ENCODE results near the gene MYL3.

MYL3 gene

GRCh38 chr3:46865031-46865507, 1.8 kb upstream of the MYL3 start:
- no peak for DNase-seq (ENCODE audit: low read depth)

- DNase-seq (ENCODE audit: low read depth) = no peak
Measured at GRCh38 chr3:46864061-46864881, 1.0 kb upstream of the MYL3 start.

DNA sequence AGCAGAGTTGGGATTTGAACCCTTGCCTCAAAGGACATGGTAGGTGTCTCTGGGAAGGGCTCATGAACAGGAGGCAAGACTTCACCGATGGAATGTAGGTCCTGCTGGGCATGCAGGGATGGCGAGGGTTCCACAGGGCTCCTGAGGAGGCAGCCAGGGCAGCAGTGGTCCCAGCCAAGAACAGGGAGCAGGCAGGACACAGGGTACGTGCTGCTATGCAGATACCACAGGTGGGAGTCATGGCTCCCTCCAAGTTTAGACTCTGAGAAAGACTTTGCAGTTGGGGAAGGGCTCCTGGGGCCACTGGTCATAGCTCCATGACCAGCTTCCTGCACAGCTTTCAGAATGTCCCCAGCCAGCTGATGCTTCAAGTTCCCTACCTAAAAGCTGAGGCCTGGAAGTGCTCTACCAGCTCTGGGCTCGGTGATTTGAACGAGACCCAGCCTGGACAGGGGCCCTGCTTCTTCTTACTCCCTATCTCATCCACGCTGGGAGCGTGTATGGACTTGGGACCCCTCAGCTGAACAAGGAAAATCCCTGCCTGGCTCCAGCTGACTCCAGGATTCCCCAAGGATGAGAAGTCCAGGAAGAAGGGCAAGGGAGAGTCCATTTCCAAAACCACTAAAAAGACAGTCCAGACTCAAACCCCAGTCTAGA, 747 bp downstream of the MYL3 start:
- DNase-seq (ENCODE audit: low read depth) = no peak

DNA sequence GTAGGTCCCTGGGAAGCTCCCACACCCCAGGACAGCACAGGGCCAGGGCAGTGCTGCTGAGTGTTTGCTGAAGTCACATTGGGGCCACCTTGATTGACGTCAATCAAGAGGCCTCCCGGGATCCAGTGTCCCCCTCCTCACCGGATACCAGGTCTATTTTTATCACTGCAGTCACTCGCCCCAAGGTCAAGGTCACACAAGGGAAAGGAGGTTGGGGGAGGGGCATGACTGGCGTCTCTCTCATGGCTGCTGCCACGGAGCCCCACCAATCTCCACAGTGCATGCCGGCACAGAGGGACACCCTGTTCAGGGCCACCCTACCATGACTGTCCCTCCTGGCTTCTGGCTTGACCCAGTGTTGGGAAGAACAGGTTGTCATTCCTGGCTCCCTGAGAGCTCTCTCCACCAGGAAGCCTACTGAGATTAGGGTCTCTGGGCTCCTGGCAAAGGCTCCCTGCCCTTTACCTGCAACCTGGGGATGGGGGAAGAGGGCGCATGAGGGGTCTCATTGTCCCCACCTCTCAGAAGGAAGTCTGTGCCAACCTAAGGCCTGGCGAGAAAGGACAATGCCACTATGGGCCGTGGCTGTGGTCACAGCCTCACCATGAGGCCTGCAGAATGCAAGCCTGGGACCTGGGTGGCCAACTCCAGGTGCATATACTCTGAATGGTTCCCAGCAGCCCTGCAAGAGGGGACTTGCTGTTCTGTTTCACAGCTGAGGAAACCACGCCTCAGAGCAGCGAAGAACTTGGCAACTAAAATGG, 1.5 kb downstream of the MYL3 start:
- no peak for DNase-seq (ENCODE audit: low read depth)

- DNase-seq (ENCODE audit: low read depth) = no peak
Measured at GRCh38 chr3:46860810-46861604, 2.2 kb downstream of the MYL3 start.

- DNase-seq (ENCODE audit: low read depth) = no peak
Measured at GRCh38 chr3:46860017-46860809, 3.0 kb downstream of the MYL3 start.

DNA sequence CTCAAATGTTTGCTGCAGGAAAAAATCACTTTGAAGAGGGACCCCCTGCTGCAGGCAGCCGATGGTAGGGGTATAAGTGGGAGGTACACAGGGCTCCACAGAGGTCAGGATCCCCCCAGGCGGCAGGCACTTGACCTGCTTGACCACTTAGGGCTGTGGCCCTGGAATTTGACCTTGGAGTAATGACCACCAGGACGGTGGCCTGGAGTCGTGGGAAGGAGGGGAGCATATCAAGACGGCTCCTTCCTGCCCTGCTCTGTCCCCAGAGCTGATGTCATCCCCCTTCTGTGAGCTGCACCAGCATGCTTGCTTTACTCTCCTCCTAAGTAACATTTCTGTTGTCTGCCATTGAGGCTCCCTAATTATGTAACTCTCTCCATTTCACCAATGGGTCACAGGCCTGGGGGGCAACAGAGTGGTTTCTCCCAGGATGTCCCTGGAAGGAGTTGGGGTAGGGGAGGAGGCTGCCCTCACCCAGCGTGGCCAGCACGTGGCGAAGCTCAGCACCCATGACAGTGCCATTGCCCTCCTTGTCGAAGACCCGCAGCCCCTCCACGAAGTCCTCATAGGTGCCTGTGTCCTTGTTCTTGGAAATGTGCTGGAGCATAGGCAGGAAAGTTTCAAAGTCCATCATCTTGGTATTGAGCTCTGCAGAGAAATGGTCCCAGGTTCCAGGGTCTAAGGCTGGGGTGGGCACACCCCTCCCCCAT, 4.1 kb downstream of the MYL3 start:
- no peak for DNase-seq (ENCODE audit: low read depth)

- DNase-seq (ENCODE audit: low read depth) = no peak
Measured at GRCh38 chr3:46858456-46858855, 4.8 kb downstream of the MYL3 start.

DNA sequence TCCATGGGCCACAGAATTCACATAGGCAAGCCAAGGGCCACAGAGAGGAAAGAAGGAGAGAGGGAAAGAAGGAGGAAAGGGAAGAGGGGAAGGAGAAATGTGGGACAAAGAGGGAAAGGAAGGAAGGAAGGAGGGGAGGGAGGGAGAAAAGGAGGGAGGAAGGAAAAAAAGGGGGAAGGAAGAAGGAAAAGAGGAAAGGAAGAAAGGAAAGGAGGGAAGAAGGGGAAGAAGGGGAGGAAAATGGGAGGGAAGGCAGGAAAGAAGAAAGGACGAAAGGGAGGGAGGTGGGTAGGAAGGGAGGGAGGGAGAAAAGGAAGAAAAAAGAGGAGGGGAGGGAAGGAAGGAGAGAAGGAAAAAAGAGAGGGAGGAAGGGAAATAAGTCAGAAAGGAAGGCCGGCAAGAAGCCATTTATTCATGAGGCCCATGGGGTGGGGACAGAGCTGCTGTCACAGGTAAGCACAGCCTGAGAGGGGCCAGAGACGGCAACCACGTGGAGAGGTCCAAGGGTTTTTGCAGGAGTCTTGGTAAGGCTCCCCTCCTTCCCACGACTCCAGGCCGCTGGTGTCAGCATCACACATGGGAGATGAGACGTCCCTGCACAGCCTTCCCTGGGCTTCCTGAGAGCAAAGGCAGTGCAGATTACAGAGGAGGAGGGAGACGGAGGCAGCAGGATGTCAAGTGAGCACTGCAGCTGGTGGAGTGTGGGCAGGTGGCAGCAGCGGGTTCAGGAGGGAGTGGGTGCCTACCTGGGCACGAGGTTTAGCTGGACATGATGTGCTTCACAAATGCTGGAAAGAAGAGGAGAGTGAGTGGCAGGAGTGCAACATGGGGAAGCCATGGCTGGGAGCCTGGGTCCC, 5.5 kb downstream of the MYL3 start:
- DNase-seq (ENCODE audit: low read depth) = no peak

DNA sequence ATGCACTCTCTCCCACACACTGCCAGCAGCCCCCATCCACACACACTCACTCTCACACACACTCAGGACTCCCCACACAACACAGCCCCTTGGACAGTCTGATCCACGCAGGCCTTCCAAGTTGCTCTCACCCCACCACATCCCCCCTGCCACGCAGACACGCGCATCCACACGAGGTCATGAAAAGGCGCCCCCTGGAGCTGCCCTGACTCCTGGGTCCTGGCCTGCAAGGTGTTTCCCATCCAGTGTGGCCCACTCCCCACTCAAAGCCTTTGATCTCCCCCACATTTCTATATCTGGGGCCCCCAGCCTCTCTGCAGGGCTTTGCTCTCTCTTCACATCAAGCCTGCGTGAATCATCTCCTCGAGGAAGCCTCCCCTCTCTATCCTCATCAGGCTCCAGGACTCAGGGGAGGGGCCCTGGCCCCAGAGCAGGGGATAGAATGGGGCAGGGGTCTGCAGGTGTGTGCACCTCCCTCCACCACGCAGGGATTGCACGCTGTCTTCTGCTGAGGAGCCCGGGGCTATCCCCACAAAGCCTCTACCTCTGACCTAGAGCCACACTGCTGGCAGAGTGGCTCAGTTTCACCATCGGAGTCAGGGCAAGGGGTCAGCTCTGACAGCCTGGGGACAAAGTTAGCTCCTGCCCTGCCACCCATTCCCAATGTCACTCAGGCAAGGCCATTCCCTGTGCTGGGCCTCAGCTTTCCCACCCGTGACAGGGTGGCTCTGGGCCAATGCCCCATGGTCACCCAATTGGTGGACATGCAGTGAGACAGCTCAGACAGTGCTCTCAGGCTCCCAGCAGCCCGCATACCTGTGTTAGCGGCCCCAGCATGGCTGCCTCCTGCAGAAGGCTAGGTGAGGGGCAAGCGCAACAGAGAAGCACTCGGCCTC, 6.4 kb downstream of the MYL3 start:
- no peak for DNase-seq (ENCODE audit: low read depth)

DNA sequence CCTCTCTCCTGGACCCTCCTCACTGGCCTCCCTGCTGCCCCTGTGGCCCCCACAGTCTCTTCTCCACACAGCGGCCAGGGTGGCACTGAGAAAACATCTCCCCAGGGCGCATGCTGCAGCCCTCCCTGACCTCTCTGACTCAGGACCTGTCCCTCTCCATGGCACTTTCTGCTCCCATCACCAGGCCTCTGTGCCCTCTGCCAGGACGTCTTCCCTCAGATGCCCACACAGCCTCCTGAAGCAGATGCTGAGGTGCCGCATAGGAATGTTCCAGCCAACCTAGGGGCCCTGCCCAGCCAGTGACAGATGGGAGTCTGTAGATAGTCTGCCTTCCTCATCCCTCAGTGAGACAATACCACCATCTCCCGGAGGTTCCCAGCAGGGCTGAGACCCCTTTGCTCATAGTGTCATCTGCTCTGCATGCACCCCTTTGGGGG, 8.7 kb downstream of the MYL3 start:
- no peak for DNase-seq (ENCODE audit: low read depth)

GRCh38 chr3:46853441-46854415, 9.5 kb downstream of the MYL3 start:
- DNase-seq (ENCODE audit: low read depth) = no peak

- DNase-seq (ENCODE audit: low read depth) = no peak
Measured at GRCh38 chr3:46852839-46853355, 10.3 kb downstream of the MYL3 start.

DNA sequence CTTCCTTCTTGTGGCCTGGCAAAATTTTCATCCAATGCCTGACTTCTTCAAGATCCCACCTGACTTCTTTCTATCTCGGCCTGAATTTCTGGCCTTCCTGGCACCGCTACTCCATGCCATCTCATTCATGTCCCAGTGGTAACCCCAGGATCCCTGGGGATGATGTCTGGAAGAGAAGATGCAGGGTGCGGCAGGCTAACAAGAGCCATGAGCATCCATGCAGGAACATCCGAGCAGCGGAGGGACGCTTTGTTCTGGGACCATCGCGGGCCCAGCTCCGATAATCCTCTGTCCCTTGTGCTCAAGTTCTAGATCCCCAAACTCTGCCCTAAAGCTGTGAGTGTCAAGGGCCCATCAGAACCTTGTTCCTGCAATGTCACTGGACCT, 10.9 kb downstream of the MYL3 start:
- no peak for DNase-seq (ENCODE audit: low read depth)

GRCh38 chr3:46851364-46852333, 11.6 kb downstream of the MYL3 start:
- no peak for DNase-seq (ENCODE audit: low read depth)

DNA sequence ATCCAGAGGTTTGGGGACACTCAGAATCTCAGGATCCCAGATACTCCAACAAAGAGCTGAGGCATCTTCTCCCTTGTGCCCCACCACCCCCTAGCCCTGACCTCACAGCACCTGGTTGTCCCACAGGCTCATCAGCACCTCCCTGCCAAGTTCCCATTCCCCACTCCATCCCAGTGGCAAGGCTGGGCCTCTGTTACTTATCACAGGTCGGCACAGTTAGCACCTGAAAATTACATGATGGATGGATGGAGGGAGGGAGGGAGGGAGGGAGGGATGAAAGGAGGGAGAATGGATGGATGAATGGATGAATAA, 12.8 kb downstream of the MYL3 start:
- no peak for DNase-seq (ENCODE audit: low read depth)
